HEK293T (cell line): Measurements from ENCODE around the gene STK16.

Source experiments
- CTCF ChIA-PET: fragments of 350-600 bp; formaldehyde crosslinking; extraction: SDS; loops from one replicate; lab custom pipeline; 2021; ENCODE audit warnings: antibody characterized with exemption, inconsistent platforms; lab: Yijun Ruan, JAX
- POLR2A ChIA-PET: fragments of 350-600 bp; formaldehyde crosslinking; extraction: SDS; loops from one replicate; lab custom pipeline; 2020; ENCODE audit warnings: antibody characterized with exemption, inconsistent platforms; lab: Yijun Ruan, JAX
- DNase-seq: peaks from one replicate; pipeline ENCODE4 v3.0.0; 2012; ENCODE audit warnings: mixed read lengths; ENCODE audit errors: extremely low spot score
- ARNT ChIP-seq: fragments of 450-650 bp; IDR thresholded peaks from 2 replicates; pipeline ENCODE4 v1.6.1; 2017; ENCODE audit warnings: mild to moderate bottlenecking
- BHLHE40 ChIP-seq: fragments of 450-650 bp; IDR thresholded peaks from 2 replicates; pipeline ENCODE4 v1.6.1; 2016; ENCODE audit warnings: mild to moderate bottlenecking, moderate library complexity, borderline replicate concordance
- CTBP1 ChIP-seq: fragments of 450-650 bp; IDR thresholded peaks from 2 replicates; pipeline ENCODE4 v1.6.1; 2016; ENCODE audit warnings: borderline replicate concordance
- FOXA1 ChIP-seq: fragments of 450-650 bp; IDR thresholded peaks from 2 replicates; pipeline ENCODE4 v1.6.1; 2016; ENCODE audit warnings: mild to moderate bottlenecking
- FOXK2 ChIP-seq: fragments of 450-650 bp; IDR thresholded peaks from 2 replicates; pipeline ENCODE4 v1.6.1; 2016; ENCODE audit warnings: mild to moderate bottlenecking
- FOXM1 ChIP-seq: fragments of 450-650 bp; IDR thresholded peaks from 2 replicates; pipeline ENCODE4 v1.6.1; 2017; ENCODE audit warnings: mild to moderate bottlenecking, borderline replicate concordance
- HDGF ChIP-seq: fragments of 450-650 bp; IDR thresholded peaks from 2 replicates; pipeline ENCODE4 v1.6.1; 2017; ENCODE audit warnings: antibody characterized with exemption, borderline replicate concordance
- L3MBTL2 ChIP-seq: fragments of 450-650 bp; conservative IDR thresholded peaks from 2 replicates; pipeline ENCODE4 v1.6.1; 2016; ENCODE audit warnings: mild to moderate bottlenecking
- LEF1 ChIP-seq: fragments of 450-650 bp; IDR thresholded peaks from 2 replicates; pipeline ENCODE4 v1.6.1; 2017; ENCODE audit warnings: mild to moderate bottlenecking, borderline replicate concordance
- NFRKB ChIP-seq: fragments of 450-650 bp; IDR thresholded peaks from 2 replicates; pipeline ENCODE4 v1.6.1; 2016; ENCODE audit warnings: mild to moderate bottlenecking, moderate library complexity
- PKNOX1 ChIP-seq: fragments of 450-650 bp; IDR thresholded peaks from 2 replicates; pipeline ENCODE4 v1.6.1; 2016
- SP1 ChIP-seq: fragments of 450-650 bp; IDR thresholded peaks from 2 replicates; pipeline ENCODE4 v1.6.1; 2017
- SUZ12 ChIP-seq: fragments of 450-650 bp; IDR thresholded peaks from 2 replicates; pipeline ENCODE4 v1.6.1; 2016; ENCODE audit warnings: mild to moderate bottlenecking
- TARDBP ChIP-seq: fragments of 450-650 bp; IDR thresholded peaks from 2 replicates; pipeline ENCODE4 v1.6.1; 2016
- ZNF384 ChIP-seq: fragments of 450-650 bp; IDR thresholded peaks from 2 replicates; pipeline ENCODE4 v1.6.1; 2016

The STK16 gene

GRCh38 chr2:219289537-219290361 is 44.5 kb downstream of the STK16 start:
- DNase-seq, result no peak
- TF ChIP-seq FOXM1 (no peak), HDGF (no peak), FOXA1 (no peak)
- POLR2A ChIA-PET, result interaction anchor here (1.0 kb wide), 1 partner anchor 11 kb away, joined by 3 read pairs; the partner anchor contains the start of gene DNAJB2
- CTCF ChIA-PET, result no interaction called here

GRCh38 chr2:219290381-219291171 is 45.3 kb downstream of the STK16 start:
- DNase-seq, result no peak
- TF ChIP-seq SUZ12 (no peak), NFRKB (no peak), ZNF384 (no peak), ARNT (no peak), PKNOX1 (no peak), LEF1 (no peak)
- ChIA-PET POLR2A (interaction anchor here (0.8 to 1.4 kb wide), 2 partner anchors 11 to 12 kb away, joined by 3 to 4 read pairs; partner anchors contain the start of gene DNAJB2), CTCF (no interaction called here)

GRCh38 chr2:219291394-219291793 is 46.1 kb downstream of the STK16 start:
- no peak for TF ChIP-seq TARDBP
- TF ChIP-seq SUZ12, result no peak
- no peak for TF ChIP-seq CTBP1
- TF ChIP-seq ZNF384, result no peak
- TF ChIP-seq L3MBTL2, result no peak
- TF ChIP-seq PKNOX1, result no peak
- no peak for TF ChIP-seq FOXM1
- no peak for TF ChIP-seq BHLHE40
- TF ChIP-seq LEF1, result no peak
- TF ChIP-seq HDGF, result no peak
- TF ChIP-seq NFRKB, result no peak
- no peak for TF ChIP-seq ARNT
- no peak for TF ChIP-seq FOXA1
- no peak for TF ChIP-seq FOXK2
- POLR2A ChIA-PET, result interaction anchor here (1.0 to 1.4 kb wide), 2 partner anchors 12 to 115 kb away, joined by 3 to 4 read pairs; partner anchors contain the start of genes CNPPD1 and DNAJB2
- DNase-seq, result no peak
- CTCF ChIA-PET, result no interaction called here

GRCh38 chr2:219291910-219292490 is 46.7 kb downstream of the STK16 start:
- CTCF ChIA-PET, result no interaction called here

GRCh38 chr2:219292616-219293015 is 47.3 kb downstream of the STK16 start:
- POLR2A ChIA-PET, result interaction anchor here (0.9 to 3.8 kb wide), 3 partner anchors 14 to 86 kb away, joined by 3 to 22 read pairs (median 3); partner anchors contain the start of genes DNAJB2 and ZFAND2B
- DNase-seq, result no peak
- TF ChIP-seq FOXA1 (no peak), L3MBTL2 (no peak), BHLHE40 (no peak), LEF1 (no peak), HDGF (no peak), ZNF384 (no peak), NFRKB (no peak), SUZ12 (no peak), ARNT (no peak), FOXM1 (no peak), TARDBP (no peak), PKNOX1 (no peak), CTBP1 (no peak), SP1 (no peak)
- CTCF ChIA-PET, result no interaction called here

More at GRCh38 chr2:219291910-219292490, 46.7 kb downstream of the STK16 start:
- TF ChIP-seq LEF1 (no peak), SUZ12 (no peak), CTBP1 (no peak), FOXM1 (no peak)
- POLR2A ChIA-PET, result interaction anchor here (1.0 kb wide), 1 partner anchor 115 kb away, joined by 3 read pairs; the partner anchor contains the start of gene CNPPD1
- DNase-seq, result no peak
